ENCODE results near the gene APEH.
"Not testable (repeated sequence)": the region's sequence is repeated elsewhere in the genome, so short reads cannot be mapped to it uniquely, and the experiment has no call there.

- TF ChIP-seq ESRRA (CRISPR knock-in tag; IDR thresholded peaks at IDR 0.05; ENCODE audit: borderline replicate concordance): 0 out of 2 replicates have a peak, but pooled peaks have one; percentile 43
- not testable (repeated sequence) for TF ChIP-seq CTCF (IDR thresholded peaks at IDR 0.05); ATF1 (CRISPR knock-in tag; IDR thresholded peaks at IDR 0.05)
These were observed 11.7 kb downstream of the APEH start for GRCh38 chr3:49685846-49686245.
